Endothelial cell of umbilical vein (primary cell): ENCODE data around the gene TRIP10.

Experiments
- EZH2 ChIP-seq: IDR thresholded peaks from 2 replicates; pipeline ENCODE4 v1.6.1; 2012; ENCODE audit warnings: borderline replicate concordance, low read depth, mild to moderate bottlenecking, moderate library complexity, low read length, inconsistent platforms; ENCODE audit not compliant: severe bottlenecking
- MYC ChIP-seq: IDR thresholded peaks from one replicate; pipeline ENCODE4 v1.6.1; 2011; ENCODE audit warnings: mild to moderate bottlenecking, low read depth, low read length
- POLR2A ChIP-seq: IDR thresholded peaks from 2 replicates; pipeline ENCODE4 v1.6.1; 2012; ENCODE audit warnings: low read depth, mild to moderate bottlenecking, control low read depth, low read length
- POLR2AphosphoS5 ChIP-seq: IDR thresholded peaks from 2 replicates; pipeline ENCODE4 v1.6.1; 2012; ENCODE audit warnings: low read depth, mild to moderate bottlenecking, control low read depth, low read length, moderate library complexity; ENCODE audit not compliant: insufficient read depth
- TF ChIP-seq, protein P1 (sequence below), 2 donors: IDR thresholded peaks; 1 replicate in 1 of 2; 2 replicates in 1 of 2; pipeline ENCODE4 v1.5.1; 2011; ENCODE audit warnings: low read length in 2 of 2, mild to moderate bottlenecking in 2 of 2, moderate library complexity in 2 of 2, control low read depth in 1 of 2, inconsistent platforms in 1 of 2, low read depth in 1 of 2; ENCODE audit not compliant: insufficient read depth in 1 of 2; ENCODE audit errors: extremely low read depth in 1 of 2

DNA sequence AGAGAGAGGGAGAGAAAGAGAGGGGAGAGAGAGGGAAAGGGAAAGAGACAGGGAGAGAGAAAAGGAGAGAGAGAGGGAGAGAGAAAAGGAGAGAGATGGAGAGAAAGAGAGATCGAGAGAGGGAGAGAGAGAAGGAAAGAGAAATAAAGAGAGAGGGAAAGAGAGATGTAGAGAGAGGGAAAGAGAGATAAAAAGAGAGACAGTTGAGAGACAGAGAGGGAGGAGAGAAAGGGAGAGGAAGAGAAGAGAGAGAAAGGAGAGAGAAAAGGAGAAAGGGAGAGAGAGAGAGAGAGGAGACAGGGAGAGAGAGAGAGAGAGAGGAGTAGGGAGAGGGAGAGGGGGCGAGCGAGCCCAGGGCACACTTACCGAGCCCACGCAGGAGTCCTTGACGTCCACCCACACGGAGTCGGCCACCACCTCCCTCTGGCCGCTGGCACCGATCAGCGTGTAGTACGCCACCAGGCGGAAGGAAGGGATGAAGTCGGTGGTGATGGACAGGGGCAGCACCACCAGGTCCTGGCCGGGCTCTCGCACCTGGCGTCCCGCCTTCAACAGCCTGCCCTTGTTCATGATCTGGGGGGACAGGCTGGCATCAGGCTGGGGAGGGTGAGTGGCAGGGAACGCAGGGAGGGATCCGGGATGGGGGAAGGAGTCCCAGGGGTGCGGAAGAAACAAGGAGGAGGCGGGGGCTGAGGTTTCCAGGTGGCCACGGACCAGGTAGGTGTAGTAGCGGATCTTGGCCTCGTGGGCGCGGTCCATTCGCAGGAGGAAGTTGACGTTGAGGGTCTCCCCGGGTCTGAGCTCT is 29.0 kb upstream of the TRIP10 start:
- TF ChIP-seq, protein P1, sequence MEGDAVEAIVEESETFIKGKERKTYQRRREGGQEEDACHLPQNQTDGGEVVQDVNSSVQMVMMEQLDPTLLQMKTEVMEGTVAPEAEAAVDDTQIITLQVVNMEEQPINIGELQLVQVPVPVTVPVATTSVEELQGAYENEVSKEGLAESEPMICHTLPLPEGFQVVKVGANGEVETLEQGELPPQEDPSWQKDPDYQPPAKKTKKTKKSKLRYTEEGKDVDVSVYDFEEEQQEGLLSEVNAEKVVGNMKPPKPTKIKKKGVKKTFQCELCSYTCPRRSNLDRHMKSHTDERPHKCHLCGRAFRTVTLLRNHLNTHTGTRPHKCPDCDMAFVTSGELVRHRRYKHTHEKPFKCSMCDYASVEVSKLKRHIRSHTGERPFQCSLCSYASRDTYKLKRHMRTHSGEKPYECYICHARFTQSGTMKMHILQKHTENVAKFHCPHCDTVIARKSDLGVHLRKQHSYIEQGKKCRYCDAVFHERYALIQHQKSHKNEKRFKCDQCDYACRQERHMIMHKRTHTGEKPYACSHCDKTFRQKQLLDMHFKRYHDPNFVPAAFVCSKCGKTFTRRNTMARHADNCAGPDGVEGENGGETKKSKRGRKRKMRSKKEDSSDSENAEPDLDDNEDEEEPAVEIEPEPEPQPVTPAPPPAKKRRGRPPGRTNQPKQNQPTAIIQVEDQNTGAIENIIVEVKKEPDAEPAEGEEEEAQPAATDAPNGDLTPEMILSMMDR (IDR thresholded peaks at IDR 0.05; ENCODE audit: extremely low read depth in 1 of 2, insufficient read depth in 1 of 2, low read depth in 1 of 2, low read length in 2 of 2): no peak
- TF ChIP-seq MYC: no peak
- TF ChIP-seq EZH2: peak; percentile 23
- no peak for TF ChIP-seq POLR2A
- TF ChIP-seq POLR2AphosphoS5: no peak
